HG03175 (cell line): ENCODE measurements around the gene ETFRF1.

Experiments used
- ATAC-seq: cut with Tn5 transposase; IDR thresholded peaks from one replicate; pipeline ENCODE4 v1.9.1; 2021; ENCODE audit warnings: mild to moderate bottlenecking, moderate library complexity; ENCODE audit not compliant: unreplicated experiment

ETFRF1 gene, protein sequence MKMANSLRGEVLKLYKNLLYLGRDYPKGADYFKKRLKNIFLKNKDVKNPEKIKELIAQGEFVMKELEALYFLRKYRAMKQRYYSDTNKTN

DNA sequence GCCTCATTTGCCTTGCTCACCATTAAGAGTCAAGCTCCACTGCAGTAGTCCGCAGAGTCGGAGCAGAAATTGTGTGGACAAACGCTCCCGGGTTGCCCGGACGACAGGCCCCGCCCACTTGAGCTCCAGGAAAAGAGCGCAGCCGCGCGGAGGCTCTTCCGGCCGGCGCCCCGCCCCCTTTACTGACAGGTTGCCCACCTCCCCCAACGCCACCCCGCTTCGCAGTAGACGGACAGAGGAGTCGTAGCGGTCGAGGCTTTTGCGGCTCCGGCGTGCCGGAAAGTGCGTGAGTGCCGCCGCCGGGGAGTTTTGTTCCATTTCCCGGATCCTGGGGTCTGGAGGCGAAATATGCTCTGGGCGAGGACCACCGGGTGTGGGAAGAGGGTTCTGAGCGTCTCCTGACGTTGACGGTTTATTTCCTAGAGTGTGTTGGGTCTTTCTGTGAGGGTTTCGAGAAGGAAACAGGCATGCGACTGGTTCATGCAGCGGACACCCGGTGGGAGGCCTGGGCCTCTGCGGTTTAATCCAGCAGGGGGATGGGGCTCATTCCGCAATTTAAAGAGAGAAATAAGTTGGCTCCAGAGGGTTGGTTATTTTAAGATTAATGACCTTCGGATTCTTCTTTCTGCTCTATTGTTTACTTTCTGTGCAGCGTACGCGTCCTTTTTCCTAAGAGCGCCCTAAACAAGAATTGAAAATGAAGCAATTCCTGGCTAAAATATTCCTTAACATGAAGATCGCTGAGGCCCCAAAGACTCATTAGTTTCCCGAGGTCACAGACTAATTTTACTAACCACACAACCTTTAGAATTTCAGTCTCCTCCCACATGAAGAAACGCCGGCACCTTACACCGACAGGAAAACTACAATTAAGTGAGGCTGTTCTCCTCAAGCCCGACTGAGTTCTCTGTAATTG is at the start of gene ETFRF1, which contains the start of gene DNAI7:
Gene ETFRF1 (plus strand): TSS at position 182 of the 916 bp plus-strand sequence. CDS start 8,720 bp downstream, outside the sequence.
Gene DNAI7 (minus strand): TSS at position 105 of the 916 bp plus-strand sequence. CDS start 82 bp downstream, at position 23.
- peak; percentile 94 for ATAC-seq

DNA sequence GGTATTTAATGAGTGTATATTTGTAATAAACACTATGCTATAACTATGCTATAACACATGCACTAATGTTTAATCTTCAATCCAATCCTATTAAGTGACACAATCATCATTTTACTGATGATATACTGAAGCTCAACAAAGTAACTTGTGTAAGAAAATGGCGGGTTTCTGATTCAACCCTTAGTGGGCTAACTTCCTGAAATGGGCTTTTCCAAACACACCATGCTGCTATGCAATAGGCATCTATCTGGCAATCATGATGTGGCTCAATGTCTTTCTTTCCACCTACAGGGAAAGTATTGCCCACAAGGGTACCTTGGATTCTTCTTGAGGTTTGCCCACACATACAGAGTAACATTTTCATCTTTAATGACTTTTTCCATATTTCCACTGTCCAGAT is 48.4 kb upstream of the ETFRF1 start:
- no peak for ATAC-seq

DNA sequence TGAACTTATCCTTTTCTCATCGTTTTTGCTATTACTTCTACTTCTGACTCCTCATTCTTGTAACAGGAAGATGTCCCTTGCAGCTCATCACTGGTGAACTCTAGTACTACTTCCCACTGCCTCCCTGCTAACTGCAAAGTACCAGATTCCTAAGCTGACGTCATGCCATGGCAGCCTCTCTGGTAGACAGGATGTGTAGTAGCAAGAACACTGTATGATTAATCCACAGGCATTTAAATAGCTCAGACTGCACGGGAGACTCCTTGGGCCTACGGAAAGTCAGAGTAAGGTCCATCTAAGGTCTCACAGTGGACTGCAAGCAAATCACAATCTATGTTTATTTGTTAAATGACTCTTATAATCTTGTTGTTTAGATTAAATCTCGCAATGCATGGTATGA is 43.6 kb upstream of the ETFRF1 start:
- no peak for ATAC-seq

DNA sequence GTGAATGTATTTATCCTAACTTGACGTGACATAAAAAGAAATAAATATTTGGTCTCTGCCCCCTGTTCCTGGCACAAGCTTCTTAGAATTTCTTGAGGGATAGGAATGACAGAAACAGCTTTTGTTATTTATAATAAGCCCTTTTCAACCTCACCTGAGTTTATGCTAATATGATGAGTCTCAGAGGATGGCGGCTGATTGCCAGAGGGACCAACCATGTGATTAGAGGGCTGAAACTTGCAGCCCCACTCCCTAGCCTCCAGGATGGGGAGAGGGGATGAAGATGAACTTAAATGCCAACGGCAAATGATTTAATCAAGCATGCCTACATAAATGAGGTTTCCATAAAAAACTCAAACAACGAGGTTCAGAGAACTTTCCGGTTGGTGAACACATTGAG is 43.0 kb upstream of the ETFRF1 start:
- no peak for ATAC-seq

DNA sequence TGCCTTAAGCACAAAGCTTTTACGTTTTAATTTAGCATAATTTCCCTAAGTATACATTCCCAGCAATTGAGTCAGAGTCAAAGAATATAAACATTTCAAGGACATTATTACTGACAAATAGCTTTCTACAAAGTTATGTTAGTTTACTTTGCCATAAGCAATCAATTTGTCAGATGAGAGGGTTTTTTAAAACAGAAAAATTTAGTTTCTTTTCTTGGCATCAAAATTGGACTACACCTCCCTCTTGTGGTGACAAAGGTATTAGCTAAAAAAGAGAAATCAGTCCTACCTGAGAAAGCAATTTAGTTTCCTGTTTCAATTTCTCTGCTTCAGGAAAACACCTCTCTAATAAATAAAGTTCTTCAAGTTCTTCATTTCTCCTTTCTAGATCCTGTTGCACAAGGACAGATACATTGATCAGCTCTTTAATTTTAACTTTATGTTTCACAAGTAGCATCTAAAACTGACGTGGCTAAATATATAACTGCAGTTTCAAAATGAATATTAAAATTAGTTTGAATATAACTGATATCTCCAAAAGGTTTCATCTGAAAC is 39.9 kb upstream of the ETFRF1 start:
- peak; percentile 46 for ATAC-seq

DNA sequence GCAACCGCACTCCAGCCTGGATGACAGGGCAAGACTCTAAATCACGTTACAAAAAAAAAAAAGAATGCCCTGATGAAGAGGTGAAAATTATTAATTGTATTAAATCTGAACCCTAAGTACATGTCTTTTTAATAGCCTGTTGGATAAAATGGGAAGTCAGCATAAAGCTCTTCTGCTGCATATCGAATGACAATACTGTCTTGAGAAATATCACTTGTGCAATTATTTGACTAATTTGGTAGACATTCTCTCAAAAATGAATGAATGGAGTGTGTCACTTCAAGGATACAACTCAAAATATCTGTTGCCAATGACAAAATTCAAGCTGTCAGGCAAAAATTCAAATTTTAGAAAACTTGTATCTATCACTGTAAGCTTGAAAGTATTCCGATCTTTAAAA is 39.0 kb upstream of the ETFRF1 start:
- ATAC-seq, result no peak

DNA sequence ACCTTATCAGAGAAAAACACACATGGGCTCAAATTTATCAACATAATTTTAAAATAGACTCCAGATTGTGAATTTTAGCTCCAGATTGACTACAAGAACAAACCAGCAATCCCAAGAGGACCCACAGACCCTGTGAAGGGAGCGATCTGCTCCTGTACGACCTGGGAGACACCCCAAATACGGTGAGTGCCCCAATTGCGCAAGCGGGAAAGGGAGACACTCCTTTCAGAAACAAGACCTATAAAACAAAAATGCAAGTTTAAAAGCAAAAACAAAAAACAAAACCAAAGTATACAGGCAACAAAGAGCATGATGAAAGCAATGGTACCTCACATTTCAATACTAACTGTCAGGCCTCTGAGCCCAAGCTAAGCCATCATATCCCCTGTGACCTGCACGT is 32.2 kb upstream of the ETFRF1 start:
- no peak for ATAC-seq

DNA sequence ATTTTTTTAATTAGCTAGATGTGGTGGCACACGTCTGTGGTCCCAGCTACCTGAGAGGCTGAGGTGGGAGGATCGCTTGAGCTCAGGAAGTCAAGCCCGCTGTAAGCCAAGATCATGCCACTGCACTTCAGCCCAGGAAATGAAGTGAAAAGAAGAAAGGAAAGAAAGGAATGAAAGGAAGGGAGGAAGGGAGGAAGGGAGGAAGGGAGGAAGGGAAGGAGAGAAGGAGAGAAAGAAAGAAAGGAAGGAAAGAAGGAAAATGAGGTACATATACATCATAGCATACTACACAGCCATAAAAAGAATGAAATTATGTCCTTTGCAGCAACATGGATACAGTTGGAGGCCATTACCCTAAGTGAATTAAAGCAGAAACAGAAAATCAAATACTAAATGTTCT is 12.3 kb upstream of the ETFRF1 start:
- no peak for ATAC-seq

DNA sequence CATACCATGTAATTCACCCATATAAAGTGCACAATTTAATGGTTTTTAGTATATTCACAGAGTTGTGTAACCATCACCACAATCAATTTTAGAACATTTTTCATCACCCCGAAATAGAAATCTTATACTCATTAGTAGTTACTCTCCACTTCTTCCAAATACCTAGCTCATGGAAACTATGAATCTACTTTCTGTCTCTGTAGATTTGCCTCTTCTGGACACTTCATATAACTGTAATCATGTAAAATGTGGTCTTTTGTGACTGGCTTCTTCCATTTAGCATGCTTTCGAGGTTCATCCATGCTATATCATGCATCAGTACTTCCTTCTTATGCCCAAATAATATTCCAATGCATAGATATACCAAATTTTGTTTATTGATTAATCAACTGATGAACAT is 10.9 kb upstream of the ETFRF1 start:
- no peak for ATAC-seq

DNA sequence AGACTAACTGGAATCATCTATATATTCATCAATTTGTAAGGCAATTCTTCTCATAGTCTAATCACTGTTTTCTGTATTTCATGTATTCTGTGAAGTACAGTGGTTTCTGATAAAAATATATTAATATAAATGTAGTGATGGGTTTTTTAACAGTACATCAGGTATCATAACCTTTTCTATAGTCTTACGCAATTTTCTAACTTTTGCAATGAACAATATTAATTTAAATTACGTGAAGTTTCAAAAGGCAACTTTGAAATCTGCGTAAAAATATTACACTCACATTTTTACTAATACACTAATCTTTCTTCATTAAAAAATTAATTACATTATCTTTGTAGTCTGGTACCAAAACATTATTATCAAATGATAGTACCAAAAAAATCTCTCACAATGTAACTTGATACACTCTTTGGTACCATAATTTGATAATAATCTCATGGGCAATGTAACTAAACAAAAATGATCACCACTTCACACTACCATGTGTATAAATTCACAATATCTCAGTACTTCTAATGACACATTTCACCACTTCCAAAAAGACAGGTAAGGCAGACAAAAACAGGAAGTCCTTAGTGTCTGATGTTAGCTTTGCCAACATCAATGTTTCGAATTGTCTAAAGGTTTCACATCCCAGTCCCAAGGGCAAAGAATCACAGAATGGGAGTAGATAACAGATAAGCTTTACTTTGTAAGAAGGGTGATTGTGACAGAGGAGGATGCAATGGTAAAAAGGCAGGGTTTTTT is 8.8 kb upstream of the ETFRF1 start:
- peak; percentile 65 for ATAC-seq

DNA sequence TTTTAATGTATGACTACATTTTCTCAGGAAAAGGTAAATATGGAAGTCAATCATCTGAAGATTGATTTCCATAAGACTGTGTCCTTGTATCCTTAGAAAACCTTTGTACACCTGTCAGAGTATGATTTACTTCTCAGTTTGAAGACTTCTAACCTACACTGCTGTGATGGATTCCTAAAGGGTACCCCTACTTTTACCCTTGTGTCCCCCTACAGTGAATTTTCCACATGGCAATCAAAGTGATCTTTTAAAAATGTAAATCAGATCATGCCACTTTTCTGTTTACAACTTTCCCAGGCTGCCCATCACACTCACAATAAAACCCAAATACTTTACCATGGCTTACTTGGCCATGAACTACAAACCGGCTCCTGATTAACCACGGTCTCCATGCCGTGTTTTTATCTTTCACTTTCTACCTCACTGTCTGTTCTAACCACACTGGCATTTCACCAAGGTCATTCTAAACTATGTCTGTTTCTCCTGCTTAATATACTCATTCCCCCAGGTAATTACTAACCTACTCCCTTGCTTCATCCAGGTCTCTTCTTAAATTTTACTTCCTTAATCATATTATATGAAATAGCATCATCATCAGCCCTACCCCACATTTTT is 8.1 kb upstream of the ETFRF1 start:
- ATAC-seq, result peak; percentile 90

DNA sequence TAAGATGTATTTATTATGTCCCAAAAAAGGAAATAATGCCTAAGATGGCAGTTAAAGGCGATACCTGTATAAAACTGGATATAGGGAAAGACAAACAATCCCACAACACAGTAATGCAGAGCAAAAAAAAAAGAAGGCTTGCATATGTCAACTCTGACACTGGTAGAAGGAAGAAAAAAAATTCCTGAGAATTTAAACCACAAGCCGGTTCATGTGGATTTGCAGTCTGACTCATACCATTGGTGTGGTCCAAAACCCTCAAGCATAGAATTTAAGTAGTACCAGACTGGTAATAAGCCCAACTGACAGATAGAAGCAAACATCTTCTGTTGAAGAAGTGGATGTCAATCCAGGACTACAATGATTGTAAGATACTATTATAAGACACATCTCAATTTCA is 7.3 kb upstream of the ETFRF1 start:
- no peak for ATAC-seq

DNA sequence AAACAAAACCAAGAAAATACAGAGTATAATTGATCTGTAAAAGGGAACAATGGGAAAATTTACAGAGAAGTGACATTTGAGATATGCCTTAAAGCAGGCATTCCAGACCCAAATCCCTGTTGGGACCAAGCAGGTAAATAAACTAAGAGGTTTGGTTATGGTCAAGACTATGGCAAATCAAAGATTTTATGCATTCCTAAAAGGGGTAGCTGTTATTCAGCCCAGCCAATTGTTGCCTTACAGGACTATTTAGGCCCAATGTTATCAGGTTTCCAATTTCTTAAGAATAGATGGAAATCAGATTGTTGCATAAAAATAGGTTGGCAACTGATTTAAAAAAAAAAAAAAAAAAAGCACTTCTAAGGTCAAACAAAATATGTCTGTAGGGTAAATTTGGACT is 5.4 kb upstream of the ETFRF1 start:
- ATAC-seq, result no peak

DNA sequence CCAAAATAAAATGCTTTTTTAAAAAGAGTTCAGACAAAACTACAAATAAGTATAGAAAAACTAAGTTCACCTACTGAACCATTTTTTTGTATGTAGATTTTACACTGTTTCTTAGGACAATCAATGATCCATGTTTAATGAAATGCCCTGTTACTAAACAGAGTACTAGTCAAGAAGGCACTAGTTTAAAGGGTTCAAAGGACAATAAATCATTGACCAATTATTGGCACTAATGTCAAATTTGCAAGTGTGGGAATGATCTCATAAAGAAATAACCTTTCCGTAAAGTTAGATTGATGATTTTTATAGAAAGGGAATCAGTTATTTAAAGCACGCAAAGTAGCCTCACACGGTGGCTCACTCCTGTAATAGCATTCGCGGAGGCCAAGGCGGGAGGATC is 4.2 kb upstream of the ETFRF1 start:
- ATAC-seq, result no peak

DNA sequence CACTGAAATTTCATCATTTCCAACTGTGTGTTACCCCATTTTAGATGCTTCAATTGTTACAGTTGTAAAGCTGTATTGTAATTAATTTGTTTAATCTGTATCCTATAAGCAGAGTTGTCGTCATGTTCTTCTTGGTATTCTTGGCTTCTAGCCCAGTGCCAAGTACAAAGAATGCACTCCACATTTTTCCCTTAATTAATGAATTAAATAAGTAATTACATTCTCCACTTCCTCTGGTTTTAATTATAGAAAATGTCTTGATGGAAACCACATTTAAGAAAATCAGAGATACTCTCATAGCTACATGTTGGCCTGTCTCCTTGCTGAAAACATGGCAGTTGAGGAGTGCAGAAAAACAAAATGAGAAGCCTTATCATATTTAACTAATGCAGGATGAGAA is 823 bp upstream of the ETFRF1 start:
- no peak for ATAC-seq

DNA sequence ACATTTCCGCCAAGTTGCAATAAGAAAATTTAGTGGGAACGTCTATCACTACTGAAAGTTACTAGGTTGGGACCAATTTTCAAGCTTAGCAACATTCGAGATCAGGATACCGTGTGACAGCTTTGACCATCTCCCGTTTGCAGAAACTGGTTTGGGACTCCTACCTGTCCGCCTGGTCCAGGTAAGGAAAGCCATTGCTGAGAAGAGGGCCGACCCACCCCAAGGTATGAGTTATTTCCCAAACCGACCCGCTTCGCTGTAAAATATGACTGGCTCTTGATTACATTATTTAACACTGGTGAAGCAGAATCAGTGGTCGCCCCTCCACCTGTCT is 348 bp upstream of the ETFRF1 start:
- no peak for ATAC-seq

DNA sequence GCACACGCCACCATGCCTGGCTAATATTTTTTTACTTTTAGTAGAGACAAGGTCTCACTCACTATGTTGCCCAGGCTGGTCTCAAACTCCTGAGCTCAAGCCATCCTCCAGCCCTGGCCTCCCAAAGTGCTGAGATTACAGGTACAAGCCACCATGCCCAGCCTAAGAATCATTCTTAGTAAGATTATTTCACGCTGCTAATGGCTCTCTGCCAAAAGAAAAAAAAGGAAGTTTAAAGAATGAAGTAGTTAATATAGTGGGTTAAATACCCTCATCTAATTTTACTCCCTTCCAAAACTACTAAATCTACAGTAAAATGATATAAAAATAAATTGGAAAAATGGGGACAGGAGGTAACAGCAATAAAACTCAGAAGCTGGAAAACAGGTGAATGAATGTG is 2.6 kb downstream of the ETFRF1 start:
- no peak for ATAC-seq

DNA sequence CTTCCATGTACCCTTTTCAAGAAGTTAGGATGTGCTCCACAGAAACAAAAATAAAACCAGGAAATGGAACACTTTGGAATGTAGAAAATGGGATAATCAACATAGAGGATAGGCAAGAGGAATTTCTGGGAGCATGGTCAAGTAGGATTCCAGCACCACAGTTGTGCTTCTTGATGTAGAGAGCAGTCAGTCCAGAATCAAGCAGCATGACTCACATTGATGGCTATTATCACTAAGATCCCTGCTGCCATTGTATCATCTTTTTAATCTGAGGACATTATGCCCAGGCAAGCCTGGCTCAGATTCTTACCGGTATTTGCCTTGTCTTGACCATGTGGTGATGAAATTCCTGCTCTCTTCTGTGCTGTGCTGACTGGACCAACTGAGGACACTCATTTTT is 5.7 kb downstream of the ETFRF1 start:
- no peak for ATAC-seq

DNA sequence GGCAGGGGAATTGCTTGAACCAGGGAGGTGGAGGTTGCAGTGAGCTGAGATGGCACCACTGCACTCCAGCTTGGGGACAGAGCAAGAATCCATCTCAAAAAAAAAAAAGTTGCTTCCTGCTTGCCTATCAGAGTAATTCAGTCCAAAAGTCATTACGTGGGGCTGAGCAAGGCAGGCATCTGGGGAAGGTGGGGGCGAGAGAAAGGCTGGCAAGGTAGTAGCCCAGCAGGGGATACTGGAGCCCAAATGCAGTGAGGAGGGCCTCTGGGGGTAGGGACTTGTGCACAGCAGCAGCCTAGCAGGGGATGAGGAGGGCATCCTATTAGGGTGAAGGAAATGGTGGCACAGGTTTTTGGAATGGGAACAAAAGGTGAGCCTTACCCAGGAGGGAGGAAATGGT is 7.1 kb downstream of the ETFRF1 start:
- no peak for ATAC-seq

DNA sequence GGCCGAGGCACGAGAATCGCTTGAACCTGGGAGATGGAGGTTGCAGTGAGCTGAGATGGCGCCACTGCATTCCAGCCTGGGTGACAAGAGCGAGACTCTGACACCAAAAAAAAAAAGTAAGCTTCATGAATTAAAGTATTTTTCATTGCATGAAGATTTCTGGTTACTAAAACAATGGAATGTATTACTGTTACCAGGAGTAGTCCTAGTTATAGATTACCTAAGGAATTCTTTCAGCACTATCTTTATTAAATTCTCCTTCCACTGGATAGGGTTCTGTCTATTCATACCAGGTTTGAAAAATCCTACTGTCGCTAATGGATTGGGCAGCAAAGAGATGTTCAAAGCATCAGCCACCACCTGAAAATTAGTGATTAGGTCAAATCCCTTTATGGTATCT is 12.4 kb downstream of the ETFRF1 start:
- ATAC-seq, result no peak

DNA sequence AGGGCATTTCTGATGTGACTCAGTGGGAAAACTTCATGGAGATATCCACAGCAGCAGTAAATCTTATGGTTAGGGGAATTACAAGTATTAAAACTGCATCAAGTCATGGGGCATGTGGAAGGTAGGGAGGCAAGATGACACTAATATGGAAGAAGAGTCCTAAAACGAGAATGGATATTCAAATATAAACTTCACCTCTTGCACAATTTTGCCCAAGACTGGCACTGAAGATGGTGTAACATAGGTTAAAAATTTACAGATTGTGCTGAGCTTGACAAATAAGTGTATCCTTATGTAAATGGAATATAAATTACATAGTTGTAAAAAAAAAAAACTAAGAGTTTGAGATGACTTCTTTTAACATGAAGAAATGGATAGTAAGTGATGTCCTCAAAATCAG is 12.8 kb downstream of the ETFRF1 start:
- no peak for ATAC-seq
